Measurements from ENCODE around the gene CLDN4.

DNA sequence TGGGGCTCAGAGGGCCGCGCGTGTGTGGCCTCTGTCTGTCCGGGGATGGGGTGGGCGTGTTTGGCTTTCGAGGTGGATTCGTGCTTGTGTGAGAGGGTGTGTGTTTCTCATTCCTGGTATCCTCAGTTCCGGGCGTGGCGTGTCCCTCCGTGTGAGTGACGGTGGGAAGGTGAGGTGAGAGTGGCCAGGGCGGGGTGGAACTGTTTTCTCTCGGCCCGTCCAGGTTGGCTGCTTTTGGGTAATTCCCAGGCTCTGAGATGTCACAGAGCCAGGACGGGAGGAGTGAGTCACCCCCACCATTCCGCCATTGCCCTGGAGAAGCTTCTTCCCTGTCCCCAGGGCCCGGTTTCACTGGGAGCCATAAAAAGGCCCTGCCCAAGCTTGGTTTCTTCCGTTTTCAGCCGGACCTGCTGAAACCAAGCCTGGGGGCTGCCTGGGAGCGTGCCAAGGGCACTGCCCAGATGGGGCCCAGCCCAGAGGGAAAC is 21.3 kb upstream of the CLDN4 start:
- TF ChIP-seq, protein P1, sequence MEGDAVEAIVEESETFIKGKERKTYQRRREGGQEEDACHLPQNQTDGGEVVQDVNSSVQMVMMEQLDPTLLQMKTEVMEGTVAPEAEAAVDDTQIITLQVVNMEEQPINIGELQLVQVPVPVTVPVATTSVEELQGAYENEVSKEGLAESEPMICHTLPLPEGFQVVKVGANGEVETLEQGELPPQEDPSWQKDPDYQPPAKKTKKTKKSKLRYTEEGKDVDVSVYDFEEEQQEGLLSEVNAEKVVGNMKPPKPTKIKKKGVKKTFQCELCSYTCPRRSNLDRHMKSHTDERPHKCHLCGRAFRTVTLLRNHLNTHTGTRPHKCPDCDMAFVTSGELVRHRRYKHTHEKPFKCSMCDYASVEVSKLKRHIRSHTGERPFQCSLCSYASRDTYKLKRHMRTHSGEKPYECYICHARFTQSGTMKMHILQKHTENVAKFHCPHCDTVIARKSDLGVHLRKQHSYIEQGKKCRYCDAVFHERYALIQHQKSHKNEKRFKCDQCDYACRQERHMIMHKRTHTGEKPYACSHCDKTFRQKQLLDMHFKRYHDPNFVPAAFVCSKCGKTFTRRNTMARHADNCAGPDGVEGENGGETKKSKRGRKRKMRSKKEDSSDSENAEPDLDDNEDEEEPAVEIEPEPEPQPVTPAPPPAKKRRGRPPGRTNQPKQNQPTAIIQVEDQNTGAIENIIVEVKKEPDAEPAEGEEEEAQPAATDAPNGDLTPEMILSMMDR (IDR thresholded peaks at IDR 0.05) = no peak
- TF ChIP-seq POLR2AphosphoS5 (IDR thresholded peaks at IDR 0.05; ENCODE audit: low read depth, low read length) (no peak), MXI1 (IDR thresholded peaks at IDR 0.05; ENCODE audit: low read depth, low read length) (no peak), GATA2 (CRISPR knock-in tag; IDR thresholded peaks at IDR 0.05) (no peak), EZH2phosphoT487 (IDR thresholded peaks at IDR 0.05; ENCODE audit: borderline replicate concordance, low read depth) (no peak), RCOR1 (IDR thresholded peaks at IDR 0.05; ENCODE audit: low read length) (no peak), TCF12 (IDR thresholded peaks at IDR 0.05) (no peak)
- TF ChIP-seq, protein P2, sequence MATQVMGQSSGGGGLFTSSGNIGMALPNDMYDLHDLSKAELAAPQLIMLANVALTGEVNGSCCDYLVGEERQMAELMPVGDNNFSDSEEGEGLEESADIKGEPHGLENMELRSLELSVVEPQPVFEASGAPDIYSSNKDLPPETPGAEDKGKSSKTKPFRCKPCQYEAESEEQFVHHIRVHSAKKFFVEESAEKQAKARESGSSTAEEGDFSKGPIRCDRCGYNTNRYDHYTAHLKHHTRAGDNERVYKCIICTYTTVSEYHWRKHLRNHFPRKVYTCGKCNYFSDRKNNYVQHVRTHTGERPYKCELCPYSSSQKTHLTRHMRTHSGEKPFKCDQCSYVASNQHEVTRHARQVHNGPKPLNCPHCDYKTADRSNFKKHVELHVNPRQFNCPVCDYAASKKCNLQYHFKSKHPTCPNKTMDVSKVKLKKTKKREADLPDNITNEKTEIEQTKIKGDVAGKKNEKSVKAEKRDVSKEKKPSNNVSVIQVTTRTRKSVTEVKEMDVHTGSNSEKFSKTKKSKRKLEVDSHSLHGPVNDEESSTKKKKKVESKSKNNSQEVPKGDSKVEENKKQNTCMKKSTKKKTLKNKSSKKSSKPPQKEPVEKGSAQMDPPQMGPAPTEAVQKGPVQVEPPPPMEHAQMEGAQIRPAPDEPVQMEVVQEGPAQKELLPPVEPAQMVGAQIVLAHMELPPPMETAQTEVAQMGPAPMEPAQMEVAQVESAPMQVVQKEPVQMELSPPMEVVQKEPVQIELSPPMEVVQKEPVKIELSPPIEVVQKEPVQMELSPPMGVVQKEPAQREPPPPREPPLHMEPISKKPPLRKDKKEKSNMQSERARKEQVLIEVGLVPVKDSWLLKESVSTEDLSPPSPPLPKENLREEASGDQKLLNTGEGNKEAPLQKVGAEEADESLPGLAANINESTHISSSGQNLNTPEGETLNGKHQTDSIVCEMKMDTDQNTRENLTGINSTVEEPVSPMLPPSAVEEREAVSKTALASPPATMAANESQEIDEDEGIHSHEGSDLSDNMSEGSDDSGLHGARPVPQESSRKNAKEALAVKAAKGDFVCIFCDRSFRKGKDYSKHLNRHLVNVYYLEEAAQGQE (IDR thresholded peaks at IDR 0.05; ENCODE audit: low read depth, low read length) = no peak
- TF ChIP-seq, protein P3, sequence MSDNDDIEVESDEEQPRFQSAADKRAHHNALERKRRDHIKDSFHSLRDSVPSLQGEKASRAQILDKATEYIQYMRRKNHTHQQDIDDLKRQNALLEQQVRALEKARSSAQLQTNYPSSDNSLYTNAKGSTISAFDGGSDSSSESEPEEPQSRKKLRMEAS (IDR thresholded peaks at IDR 0.05; ENCODE audit: low read depth) = no peak
